GM12892 (cell line): Measurements from ENCODE around the gene PROB1.

ENCODE experiments used
- DNase-seq: peaks from one replicate; pipeline ENCODE4 v3.0.0; 2011; ENCODE audit not compliant: insufficient read length
- FAIRE-seq: peaks from 2 replicates; lab custom pipeline; 2011; peaks lifted over from hg19 to GRCh38; lab: Jason Lieb, UNC
- POLR2A ChIP-seq: IDR thresholded peaks from 2 replicates; pipeline ENCODE4 v1.6.1; 2011; ENCODE audit warnings: low read depth, low read length, control low read depth
- POLR2AphosphoS5 ChIP-seq: IDR thresholded peaks from 2 replicates; pipeline ENCODE4 v1.6.1; 2011; ENCODE audit warnings: low read depth, low read length, control low read depth
- TAF1 ChIP-seq: IDR thresholded peaks from 2 replicates; pipeline ENCODE4 v1.6.1; 2011; ENCODE audit warnings: low read depth, mild to moderate bottlenecking, control low read depth, low read length, borderline replicate concordance

The PROB1 gene

DNA sequence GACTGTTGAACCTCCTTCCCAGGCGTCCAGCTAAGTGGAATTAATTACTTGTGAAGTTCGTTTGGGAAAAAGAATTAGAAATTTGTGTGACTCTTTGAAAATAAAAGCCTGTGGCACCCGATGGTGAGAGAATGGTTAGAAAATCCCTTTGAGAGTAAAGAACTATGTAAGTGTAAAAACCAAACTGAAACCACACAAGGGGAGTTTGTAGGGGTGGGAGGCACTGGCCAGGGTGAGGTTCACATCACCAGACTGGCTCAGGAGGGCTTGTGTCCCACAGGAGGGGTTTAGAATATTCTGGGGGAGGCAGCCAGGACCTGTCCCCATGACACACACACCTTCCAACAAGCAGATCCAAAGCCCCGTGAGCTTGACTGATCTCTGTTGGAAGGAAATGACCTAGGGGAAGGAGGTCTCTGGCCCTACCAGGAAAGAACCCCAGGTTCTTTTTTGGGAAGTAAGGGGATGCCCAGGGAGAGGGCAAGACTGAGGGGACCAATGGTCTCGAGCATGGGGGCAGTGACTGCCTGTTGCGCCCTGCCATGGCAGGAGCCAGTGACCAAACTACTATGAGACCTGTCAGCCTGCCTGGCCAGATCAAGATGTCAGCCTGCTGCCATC, 4.7 kb upstream of the PROB1 start:
- DNase-seq (no peak), FAIRE-seq (peak; percentile 44)
- peak; percentile 50; the same call in 1 of the 2 replicates for TF ChIP-seq POLR2A
- TF ChIP-seq TAF1, result no peak
- TF ChIP-seq POLR2AphosphoS5, result no peak

DNA sequence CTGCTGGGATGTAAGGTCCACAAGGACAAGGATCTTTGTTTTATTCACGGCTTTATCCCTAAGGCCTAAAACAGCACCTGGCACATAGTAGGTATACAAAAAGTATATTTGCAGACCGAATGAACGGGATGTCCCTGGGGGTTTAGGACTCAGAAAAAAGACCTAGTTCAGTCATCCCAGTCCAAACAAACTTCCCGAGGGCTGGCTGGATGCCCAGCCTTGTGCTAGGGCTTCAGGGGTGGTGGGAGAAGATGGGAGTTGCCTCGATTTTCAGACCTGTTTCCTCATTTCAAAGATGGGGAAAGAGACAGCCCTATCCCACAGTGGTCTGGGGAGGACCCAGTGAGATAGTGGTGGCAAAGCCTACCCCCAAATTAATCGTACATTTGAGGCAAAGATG, 3.0 kb upstream of the PROB1 start:
- no peak for FAIRE-seq
- no peak for DNase-seq
- TF ChIP-seq POLR2AphosphoS5 (no peak), TAF1 (no peak), POLR2A (no peak)

DNA sequence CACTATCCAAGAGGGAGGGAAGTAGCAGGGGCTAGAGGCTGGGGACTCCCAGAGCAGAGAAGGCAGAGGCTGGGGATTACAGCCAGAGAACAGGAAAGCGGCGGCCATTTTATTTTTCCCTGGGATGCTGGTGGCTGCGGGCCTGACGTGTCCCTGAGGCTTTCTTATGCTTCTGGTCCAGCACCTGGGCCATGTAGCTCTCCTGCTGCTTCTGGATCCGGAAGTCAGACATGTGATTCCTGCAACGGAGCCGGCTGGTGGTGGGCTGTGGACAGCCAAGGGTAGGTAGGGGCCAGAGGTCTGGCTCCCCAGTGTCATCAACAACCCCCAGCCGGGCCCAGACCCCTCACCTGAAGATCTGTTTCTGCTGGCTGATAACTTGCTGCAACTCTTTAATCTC, 1.8 kb upstream of the PROB1 start:
- TF ChIP-seq POLR2AphosphoS5 (no peak), TAF1 (no peak), POLR2A (no peak)
- no peak for DNase-seq
- no peak for FAIRE-seq

DNA sequence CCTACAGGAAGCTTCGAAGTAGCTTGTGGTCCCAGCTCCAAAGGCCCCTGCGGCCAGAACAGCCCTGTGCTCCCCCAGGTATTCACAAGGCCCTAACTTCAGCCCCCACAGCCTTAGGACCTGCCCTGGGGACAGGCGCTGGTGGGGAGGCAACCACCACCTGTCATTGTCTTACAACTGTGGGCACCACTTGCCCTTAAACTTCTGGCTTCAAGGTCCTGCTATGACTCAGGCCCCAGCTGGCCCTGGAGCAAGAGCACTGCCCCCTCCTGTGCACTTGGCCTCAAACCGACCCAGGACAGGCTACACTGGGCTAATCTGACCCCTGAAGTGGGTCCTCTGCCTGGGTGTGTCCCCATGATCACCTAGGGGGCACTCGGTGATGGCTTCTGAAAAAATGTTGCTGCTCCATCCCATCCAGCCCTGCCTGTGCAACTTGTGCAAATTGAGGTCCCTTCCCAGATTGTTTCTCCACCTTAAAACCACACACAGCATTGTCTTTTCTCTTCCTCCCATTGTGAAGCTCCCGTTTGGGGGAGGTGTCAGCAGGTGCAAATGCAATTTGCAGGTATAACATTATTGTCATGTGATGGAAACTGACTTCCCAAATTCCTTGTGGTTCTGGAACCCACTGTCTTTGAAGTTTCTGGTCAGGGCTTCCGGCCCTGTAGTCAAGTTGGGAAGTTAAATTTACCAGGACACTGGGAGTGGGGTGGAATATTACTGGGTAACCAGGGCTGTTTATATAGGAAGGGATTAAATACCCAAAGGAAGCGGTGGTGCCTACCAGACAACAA, 1.1 kb upstream of the PROB1 start:
- TF ChIP-seq TAF1 (no peak), POLR2AphosphoS5 (no peak), POLR2A (no peak)
- DNase-seq (no peak), FAIRE-seq (peak; percentile 42)

DNA sequence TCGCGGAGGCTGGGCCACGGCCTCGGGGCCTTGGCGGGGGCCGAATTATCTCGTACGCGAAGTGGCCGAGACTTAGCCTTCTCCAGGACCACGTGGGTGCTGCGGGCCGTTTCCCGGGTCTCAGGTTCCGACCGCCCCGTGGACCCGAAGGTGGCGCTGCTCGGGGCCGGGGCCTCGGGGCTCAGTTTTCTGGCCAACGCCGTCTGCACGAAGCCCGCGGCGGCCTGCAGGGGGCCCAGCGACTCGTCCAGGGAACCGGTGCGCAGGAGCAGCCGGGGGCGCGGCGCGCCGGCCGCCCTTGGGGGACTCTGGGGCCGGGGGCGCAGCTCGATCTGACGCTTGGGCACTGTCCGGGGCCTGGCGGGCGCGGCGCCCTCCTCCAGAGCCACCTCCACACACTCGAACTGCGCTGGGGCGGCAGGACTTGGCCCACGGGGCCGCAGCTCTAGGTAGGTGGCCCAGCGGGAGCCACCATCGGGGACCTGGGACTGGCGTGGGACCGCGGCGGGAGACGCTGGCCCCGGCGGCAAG, 716 bp downstream of the PROB1 start:
- TF ChIP-seq POLR2AphosphoS5, result no peak
- no peak for TF ChIP-seq TAF1
- no peak for TF ChIP-seq POLR2A
- DNase-seq, result no peak
- FAIRE-seq, result no peak

DNA sequence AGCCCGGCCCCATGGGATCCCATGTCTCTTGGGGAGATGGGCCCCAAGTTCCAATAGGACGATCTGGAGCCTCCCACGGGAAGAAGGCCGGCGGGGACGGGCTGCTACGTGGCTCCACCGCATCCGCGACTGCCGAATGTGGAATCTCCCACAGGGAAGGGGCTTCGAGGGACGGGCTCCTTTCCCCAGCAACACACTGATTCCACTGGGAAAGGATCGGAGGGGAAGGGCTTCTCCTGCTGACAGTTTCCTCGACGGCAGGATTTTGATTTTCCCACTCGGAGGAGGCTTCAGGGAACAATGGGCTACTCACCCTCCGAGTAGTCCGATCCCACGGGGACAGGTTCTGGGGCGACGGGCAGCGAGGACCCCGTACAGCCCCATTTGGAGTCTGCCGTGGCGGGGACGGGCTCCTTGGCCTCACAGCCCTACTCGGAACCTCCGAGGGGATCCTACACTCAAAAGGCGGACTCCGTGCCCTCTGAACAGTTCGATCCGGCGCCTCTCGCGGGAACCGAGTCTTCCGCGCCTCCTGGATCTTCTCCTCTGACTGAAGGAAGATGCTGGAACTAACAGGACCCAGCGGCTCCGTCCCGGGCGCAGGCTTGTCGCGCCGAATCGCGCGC, 1.3 kb downstream of the PROB1 start:
- DNase-seq, result no peak
- TF ChIP-seq TAF1, result no peak
- 0 out of 2 replicates have a peak, but pooled peaks have one; percentile 17 for TF ChIP-seq POLR2A
- no peak for FAIRE-seq

DNA sequence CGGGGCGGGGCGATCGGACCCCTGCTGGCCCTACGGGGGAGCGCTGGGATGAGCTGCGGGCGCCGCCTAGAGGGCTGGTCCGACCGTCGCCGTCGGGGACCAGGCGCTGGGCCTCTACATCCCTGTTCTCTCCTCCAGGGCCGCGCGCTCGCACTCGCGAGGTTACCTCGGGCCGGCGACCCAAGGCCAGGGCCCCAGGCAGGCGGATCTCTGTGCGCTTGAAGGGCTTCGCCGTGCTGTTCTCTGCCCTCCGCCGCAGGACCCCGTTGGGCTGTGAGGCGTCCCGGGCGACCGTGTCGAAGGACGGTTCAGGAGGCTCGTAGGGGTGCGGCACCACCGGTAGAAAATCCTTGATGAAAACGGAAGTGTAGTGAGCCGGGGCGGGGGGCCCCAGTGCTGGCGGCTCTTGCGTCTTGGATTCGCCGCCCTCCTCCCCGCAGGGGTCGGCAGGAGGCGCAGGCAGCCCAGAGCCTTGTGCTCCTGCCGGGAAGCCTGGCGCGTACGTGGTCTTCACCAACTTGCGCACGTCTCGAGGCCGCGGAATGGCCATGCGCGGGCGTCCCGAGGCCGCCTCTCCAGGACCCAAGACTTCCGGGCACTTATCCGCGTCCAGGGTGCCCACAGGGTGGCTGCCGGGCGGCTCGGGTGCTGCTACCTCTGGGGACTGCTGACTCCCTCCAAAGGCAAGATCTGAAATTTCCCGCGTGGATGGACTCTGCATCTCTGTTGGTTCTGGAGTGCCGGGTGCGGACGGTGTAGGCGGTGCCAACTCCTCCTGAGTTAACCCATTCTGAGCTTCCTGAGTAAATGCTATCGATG, 2.0 kb downstream of the PROB1 start:
- peak; percentile 82 for FAIRE-seq
- TF ChIP-seq TAF1 (peak; percentile 11; the same call in 1 of the 2 replicates), POLR2A (peak; percentile 46; the same call in 1 of the 2 replicates), POLR2AphosphoS5 (peak; percentile 56; the same call in 1 of the 2 replicates)
- peak; percentile 92 for DNase-seq

DNA sequence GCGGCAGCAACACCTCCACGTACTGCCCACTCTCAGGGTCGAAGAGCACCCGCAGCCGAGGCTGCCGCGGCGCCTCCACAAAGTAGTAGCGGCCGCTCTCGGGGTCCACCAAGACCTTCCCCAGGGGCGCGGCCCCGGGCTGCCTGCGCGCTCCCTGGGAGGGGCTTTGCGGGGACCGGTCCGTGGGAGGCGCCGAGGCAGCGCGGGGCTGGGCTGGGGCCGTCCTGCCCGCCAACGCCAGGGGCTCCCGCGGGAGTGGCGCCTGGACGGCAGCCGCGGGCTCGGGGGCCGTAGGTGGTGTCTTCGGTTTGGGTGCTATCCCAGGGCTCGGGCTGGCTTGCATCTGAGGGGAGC, 2.6 kb downstream of the PROB1 start:
- FAIRE-seq, result no peak
- no peak for TF ChIP-seq TAF1
- TF ChIP-seq POLR2A, result no peak; the same call in 1 of the 2 replicates
- no peak for TF ChIP-seq POLR2AphosphoS5
- no peak for DNase-seq

DNA sequence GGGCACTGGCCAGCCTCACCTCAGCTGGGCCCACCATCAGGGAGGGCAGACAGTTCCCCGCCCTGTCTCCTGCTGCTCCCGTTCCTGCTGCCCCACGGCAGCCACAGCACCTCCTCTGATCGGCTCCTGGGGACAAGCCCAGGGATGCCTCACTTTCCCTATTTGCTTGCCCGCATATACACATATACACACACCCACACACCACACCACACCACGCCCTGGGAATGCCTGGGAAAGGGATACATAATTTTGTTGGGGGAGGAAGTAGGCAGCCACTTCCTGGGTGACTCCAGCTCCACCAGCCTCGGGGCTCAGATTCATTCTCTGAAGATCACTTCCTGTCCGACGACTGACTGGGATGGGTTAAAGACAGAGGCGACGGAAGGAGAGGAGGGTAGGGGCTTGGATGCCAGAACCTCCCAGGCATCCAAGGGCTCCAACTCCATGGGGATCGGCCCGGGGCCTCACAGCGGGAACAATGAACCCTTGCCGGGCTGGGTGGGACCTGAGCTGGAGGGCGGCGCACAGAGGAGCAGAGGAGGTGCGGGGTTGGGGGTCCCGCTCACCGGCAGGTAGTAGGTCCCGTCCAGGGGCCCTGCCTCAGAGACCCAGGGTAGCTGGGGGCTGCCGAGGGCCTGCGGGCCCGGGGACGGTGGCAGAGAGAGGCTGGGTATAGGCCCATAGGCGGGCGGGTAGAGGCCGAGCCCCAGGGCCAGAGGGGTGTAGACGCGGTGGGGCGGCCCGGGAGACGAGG, 3.2 kb downstream of the PROB1 start:
- TF ChIP-seq POLR2AphosphoS5 (peak; percentile 39; the same call in 1 of the 2 replicates), TAF1 (no peak), POLR2A (0 out of 2 replicates have a peak, but pooled peaks have one; percentile 34)
- no peak for DNase-seq
- peak; percentile 48 for FAIRE-seq
